GOT3 (cell line): ENCODE results near the gene FAT2.
"Not testable (repeated sequence)": the region's sequence is repeated elsewhere in the genome, so short reads cannot be mapped to it uniquely, and the experiment has no call there.

Source experiments
- DNase-seq: peaks from one replicate; lab custom pipeline; 2025; ENCODE audit warnings: mixed read lengths; lab: John Stamatoyannopoulos, UW

Gene FAT2

GRCh38 chr5:151581812-151582583, 9.1 kb downstream of the FAT2 start:
- no peak for DNase-seq

DNA sequence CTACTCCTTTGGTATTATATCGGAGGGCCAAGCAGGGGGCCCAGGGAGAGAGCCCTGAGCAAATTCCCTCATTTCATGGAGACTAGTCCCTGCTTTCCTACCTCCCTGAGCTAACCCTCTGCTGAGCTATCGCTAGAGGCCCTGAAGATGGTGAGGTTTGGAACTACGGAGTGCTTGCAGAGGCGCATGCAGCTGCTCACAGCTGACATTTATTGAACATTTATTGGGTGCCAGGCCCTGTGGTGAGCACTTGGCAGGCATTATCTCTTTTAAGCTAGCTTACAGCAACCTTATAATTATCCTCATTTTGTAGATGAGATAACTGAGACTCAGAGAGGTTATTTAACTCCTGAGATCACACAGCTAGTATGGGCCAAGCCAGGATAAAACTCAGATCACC, 9.8 kb downstream of the FAT2 start:
- DNase-seq = no peak

- DNase-seq = no peak
Observed at GRCh38 chr5:151580858-151581257, 10.3 kb downstream of the FAT2 start.

- no peak for DNase-seq
Observed at GRCh38 chr5:151580239-151580638, 10.9 kb downstream of the FAT2 start.

DNA sequence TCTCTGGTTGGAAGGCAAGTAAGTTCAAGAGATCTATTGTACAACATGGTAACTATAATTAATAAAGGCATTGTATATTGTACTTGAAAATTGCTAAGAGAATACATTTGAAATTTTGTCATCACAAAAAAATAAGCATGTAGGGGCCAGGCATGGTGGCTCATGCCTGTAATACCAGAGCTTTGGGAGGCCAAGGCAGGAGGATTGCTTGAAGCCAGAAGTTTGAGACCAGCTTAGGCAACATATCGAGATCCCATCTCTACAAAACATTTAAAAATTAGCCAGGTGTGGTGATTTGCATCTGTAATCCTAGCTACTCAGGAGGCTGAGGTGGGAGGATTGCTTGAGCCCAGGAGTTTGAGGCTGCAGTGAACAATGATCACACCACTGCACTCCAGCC, 12.0 kb downstream of the FAT2 start:
- not testable (repeated sequence) for DNase-seq

- DNase-seq = no peak
Observed at GRCh38 chr5:151578326-151579025, 12.7 kb downstream of the FAT2 start.

DNA sequence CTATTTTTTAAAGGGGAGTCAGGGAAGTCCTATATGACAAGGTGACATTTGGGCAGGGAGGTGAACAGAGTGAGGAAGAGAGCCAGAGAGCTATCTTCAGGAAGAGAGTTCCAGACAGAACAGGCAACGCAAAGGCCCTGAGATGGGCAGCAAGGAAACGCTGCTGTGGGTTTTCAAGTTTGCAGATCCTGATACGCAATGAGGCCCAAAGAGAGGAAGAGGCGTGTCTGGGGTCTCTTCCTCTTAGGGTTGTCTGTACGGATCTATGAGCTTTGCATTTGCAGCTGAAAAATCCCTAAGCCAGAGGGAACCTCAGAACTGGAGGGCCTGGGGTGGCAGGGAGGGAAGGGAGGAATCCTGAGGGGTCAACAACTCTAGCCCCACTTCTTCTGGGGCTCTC, 13.6 kb downstream of the FAT2 start:
- DNase-seq = no peak

DNA sequence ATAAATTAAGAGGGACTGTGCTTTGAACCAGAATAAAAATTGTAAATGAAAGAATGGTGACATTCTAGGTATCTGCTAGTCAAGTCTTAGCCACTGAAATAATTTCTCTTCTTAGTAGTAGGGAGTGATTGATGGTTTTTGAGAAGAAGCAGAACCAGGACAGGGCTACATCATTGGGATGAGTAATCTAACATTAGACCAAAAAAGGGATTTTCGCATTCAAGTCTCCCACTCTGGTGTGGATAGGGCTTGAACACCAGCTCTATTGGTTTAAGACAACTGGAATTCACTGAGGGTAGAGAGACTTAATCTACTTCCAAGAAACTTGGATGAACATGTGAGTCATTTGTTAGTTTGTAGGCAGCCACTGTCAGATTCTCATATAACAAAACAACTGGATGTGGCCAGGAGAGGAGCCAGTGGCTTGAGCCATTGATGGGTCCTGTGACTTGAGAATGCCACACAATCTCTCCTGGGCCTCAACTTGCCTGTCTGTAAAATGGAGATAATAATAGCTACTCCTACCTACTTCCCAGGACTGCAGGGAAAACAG, 16.6 kb downstream of the FAT2 start:
- DNase-seq = no peak

GRCh38 chr5:151572657-151573368, 18.3 kb downstream of the FAT2 start:
- DNase-seq = no peak

DNA sequence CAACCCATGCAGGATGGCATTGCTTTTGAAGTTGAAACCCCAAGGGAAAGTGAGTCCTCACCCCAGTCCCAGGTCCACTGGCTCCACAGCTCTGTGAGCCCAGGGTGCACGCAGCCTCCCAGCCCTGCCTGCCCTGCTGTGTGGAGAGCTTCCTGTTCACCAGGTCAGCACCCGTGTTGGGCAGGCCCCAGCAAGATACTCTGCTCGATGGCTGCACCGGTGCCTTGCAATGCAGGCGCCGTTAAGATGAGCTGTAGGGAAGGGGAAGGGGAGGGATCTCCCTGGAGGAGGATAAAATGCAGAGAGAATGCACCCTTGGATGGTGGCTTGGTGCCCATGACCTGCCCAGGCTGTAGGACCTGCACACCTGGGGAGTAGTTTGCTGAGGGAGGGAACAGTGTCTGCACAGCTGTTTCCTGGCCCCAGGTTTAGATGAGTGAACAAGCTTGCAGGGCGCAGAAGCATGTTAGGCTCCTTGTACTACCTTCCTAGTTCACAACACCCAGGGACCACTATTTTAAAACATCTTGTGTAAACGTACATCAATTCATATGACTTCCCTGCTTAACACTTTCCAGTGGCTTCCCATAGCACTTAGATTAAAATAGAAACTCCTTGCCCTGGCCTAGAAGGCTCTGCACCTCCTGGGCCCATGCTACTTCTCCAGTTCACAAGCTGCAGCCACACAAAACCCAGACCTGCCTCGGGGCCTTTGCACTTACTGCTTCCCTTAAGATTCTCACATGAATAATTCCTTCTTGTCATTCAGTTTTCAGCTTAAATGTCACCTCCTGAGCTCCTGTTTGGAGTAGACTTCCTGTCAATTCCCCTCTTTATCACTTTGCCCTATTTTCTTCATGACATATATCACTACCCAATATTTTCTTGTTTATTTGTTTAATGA, 19.6 kb downstream of the FAT2 start:
- DNase-seq = no peak

DNA sequence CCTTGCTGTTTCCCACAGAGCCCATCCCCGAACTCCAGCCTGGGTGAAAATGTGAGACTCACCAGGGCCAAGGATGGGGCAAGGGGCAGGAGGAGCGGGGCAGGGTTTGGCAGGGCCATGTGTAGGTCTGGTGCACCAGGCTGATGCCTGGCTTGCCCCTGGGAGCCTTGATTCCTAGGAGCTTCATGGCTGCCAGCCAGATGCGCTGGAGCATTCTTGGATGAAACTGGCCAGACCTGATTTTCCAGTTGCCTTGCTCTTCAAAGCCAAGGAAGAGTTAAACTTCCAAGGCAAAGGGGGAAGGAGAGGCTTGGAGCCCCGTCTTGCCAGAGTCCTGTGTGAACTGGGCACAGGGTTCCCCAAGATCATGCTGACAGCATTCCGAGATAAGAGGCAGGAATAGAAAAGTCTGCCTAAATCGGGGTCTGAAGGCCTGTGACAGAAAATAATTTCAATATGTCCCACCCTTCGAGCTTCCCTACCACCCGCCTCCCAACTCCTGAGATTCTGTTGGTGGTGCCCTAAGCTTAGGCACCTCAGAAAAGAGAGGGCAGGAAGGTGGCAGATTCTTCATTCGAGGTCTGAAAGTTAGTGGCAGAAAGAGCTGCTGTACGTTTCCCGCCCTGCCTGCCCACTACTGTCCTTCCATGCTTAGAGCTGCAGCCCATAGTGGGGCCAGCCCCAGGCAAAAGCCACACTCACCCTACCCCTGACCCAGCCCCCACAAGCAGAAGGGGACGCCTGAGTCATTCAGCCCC, 20.4 kb downstream of the FAT2 start:
- DNase-seq = no peak

DNA sequence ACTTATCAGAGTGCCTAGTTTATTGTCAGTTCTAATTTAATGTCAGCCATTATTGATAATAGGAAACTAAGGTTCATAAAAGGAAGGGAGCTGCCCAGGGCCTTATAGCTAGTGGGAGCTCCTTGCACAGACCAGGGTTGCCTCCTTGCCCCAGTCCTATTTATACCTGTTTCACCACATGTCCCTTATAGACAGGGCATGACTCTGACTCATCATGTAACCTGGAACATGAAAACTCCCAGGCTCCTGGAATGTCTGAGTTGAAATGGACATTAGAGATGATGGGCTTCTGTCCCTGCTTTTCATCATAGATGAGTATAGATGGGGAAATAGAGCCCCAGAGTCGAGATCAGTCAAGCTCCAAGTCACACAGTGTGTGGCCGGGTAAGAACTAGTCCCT, 21.1 kb downstream of the FAT2 start:
- DNase-seq = no peak

DNA sequence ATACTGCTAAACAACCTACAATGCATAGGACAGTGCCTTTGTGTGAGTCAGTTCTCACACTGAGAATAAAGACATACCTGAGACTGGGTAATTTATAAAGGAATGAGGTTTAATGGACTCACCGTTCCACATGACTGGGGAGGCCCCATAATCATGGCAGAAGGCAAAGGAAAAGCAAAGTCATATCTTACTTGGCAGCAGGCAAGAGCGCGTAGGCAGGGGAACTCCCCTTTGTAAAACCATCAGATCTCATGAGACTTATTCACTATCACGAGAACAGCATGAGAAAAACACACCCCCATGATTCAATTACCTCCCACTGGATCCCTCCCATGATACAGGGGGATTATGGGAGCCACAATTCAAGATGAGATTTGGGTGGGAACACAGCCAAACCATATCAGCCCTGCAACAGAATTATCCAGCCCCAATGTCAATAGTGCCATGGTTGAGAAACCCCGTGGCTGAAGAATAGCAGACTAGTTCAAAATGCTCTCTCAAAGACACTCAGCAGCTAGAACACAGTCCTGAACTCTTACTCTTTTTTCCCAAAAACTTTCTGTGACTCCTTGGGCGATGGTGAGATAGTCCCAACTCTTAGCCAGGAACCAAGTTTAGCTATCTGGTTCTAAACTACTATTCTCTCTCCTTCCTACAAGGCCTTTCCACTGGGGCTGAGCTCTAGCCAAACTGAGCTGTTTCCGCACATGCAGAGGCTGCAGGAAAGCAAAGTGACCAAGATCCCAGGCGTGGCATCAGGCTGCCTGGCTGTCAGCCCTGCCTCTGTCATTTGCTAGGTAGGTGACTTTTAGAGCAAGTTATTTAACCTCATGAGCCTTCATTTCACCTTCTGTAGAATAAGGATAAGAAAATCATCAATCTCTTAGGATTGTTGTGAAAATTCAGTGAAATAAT, 21.7 kb downstream of the FAT2 start:
- no peak for DNase-seq

GRCh38 chr5:151568036-151568435, 23.1 kb downstream of the FAT2 start:
- no peak for DNase-seq

- no peak for DNase-seq
Observed at GRCh38 chr5:151565971-151566370, 25.2 kb downstream of the FAT2 start.

DNA sequence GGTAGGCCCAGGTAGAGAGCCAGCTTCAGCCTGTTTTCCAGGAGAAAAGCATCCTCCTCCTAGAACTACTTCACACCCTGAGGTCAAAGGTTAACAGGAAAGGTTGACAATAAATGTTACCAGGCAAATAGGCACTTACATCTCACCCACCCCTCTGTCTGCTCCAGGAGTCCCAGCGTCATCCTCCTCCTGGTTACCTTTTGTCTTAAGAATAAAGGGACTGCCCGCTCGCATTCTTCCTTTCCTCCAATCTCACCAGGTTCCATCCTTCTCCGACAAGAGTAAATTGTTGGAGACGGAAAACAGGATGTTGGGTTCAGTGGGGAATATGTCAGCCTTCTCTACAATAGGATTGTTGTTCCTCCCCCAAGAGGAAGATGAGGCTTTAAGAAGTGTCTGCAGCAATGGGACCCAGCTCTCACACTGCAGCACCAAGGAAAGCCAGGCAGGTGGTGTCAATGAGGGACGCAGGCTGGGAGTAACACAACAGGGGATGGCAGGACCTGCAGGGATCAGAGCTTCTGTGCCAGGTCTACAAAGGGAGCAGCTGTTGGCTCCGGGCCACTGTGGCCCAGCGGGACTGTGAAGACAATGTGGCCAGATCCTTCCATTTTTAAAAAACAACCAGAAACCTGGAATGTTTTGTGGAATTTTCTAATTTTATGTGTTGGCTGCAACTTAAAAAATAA, 29.0 kb downstream of the FAT2 start:
- no peak for DNase-seq

DNA sequence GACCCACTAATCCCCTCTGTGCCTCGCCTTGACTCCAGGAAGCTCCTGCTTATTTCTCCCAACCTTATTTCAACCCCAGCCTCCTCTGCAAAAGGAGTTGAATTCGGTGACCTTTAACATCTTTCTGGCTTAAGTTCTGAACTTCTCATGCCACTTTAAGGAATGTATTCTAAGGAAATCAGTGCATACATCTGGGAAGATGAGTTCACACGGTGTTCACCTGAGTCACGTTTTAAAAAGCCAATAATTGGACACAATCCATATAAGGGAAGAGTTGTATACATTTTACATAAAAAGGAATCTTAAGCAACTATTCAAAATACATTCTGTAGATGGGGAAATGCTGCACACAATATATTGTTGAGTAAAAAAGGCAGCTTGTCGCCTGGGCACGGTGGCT, 33.2 kb downstream of the FAT2 start:
- DNase-seq = no peak

GRCh38 chr5:151557466-151557865, 33.7 kb downstream of the FAT2 start:
- DNase-seq = no peak

DNA sequence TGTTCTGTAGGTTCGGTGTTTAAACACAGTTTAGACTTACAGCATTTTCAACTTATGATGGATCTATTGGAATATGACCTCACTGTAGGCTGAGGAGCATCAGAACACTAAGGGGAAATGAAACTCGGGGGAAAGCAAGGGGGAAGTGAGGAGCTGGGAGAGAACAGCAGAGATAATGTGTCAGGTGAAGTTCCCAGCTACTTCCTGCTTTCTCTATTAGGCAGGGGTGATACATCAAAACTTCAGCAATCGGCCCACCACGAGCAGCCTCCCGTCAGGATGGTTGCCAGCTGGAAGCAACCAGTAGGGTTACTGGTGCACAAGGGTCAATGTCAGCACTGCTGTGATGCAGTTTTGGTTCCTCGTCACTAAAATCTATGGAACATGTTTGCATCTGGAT, 34.3 kb downstream of the FAT2 start:
- no peak for DNase-seq
